GM10847 (cell line): Measurements from ENCODE around the gene CPA1.

ENCODE experiments used
- POLR2A ChIP-seq: IDR thresholded peaks from 2 replicates; pipeline ENCODE4 v1.6.1; 2011; ENCODE audit not compliant: insufficient read length; ENCODE audit errors: extremely low read depth

CPA1 gene

GRCh38 chr7:130349911-130350782 lies 30.1 kb upstream of the CPA1 start:
- no peak for TF ChIP-seq POLR2A

GRCh38 chr7:130350945-130351790 lies 29.1 kb upstream of the CPA1 start:
- no peak for TF ChIP-seq POLR2A

DNA sequence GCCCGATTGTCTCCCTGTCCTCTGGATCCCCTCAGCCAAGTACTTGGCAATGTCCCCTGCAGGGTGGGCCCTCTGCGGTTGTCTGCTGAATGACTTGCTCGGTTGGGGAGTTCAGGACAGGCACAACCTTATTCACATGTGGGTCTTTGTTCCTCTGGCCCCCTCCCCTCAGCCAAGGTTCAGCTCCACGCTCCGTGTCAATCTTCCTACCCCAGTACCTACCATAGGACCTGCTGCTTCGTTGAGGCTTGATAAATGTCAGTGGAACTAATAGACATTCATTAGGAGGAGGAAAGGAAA lies 28.6 kb upstream of the CPA1 start:
- TF ChIP-seq POLR2A: no peak

DNA sequence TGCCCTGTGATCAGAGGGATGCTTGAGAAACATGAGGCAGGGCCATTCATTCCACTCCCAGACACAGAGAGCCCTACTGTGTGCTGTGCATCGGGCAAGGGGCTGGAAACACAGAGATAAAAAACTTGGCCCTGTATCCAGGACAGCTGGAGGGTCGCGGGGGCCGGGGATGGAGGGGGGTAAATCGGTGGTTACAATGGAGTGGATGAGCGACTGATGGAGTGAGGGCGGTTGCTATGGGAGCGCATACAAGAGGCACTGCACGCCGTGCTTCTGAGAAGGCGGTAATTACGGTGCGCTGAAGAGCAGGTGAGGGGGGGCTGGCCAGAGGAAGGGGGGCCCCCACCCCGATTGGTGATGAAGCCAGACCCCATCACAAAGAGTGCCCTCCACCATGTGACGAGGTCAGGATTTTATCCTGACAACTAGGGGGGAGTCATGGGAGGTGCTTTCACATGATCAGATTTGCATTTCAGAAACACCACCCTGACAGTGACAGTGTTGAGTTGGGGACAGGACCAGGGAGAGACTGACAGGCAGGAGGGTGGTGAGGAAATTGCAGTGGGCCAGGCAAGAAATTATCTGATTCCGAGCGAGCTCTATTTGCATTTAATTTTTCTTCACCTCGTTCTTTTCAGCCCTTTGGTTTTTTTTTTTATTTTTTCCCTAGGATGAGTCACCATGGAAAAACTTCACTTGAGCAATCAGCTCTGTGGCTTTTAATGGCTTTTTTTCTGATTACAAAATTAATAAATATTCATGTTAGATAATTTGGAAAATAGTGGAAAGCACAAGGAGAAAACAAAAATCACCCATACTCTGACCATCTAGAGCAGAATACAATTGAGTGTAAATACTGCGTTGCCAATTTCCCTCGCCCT lies 27.9 kb upstream of the CPA1 start:
- TF ChIP-seq POLR2A: no peak

DNA sequence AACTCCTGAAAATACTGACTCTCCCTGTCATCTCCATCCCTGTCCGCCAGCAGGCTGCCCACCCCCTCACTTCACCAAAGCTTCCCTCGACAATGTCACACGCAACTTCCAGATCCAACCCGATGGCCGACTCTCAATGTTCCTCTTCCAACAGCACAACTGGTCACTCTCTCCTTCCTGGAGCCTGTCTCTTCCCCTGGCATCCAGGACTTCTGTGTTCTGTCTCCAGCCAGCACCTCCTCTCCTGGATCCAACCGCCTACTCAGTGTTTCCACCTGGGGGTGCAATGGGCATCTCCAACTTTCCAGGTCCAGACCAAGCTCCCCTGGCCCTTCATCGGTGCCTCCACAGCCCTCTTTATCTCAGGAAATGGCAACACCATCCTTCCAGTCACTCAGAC lies 27.1 kb upstream of the CPA1 start:
- TF ChIP-seq POLR2A: no peak

GRCh38 chr7:130356121-130356875 lies 24.0 kb upstream of the CPA1 start:
- no peak for TF ChIP-seq POLR2A

DNA sequence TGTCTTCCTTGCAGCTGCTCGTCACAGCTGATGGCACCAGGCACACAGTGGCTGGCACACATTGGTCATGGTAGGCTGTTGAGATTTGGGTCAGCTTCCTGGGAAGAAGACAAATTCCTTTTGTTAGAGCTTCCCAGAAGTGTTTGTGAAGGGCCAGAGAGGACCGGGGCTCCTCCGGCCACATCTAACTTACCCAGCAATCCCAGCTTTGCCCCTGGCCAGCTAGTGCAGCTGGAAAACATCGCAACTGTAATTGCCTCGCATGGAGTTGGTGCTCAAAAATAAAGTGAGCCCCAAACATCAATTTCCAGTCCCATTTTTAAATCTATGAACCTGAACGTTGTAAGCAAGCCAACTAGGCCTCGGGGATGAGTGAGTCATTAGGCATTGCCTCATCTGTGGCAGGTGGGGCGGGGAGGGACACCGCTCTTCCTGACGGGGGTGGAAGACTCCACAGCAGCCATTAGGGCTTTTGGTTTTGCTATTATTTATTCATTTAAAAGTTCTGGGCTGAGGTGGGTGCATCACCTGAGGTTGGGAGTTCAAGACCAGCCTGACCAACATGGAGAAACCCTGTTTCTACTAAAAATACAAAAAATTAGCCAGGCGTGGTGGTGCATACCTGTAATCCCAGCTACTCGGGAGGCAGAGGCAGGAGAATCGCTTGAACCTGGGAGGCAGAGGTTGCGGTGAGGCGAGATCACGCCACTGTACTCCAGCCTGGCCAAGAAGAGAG lies 23.2 kb upstream of the CPA1 start:
- TF ChIP-seq POLR2A: no peak

DNA sequence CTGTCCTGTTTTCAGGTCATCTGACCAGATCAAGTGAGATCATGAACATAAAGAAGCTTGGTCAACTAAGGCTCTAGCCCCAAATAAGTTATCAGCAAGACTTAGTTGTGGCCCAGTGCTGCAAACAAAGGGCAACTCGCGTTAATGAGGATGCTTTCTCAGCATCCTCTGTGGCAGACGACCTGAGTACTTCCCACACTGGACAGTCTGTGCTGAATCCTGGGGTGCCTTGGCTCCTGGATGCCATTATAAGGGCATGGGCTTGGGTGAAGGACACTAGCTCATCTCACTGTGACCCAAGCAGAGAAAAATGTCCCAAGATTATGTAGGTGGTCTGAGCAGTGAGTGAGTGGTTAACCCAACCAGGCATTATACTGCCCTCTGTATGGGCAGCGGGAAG lies 21.8 kb upstream of the CPA1 start:
- no peak for TF ChIP-seq POLR2A

DNA sequence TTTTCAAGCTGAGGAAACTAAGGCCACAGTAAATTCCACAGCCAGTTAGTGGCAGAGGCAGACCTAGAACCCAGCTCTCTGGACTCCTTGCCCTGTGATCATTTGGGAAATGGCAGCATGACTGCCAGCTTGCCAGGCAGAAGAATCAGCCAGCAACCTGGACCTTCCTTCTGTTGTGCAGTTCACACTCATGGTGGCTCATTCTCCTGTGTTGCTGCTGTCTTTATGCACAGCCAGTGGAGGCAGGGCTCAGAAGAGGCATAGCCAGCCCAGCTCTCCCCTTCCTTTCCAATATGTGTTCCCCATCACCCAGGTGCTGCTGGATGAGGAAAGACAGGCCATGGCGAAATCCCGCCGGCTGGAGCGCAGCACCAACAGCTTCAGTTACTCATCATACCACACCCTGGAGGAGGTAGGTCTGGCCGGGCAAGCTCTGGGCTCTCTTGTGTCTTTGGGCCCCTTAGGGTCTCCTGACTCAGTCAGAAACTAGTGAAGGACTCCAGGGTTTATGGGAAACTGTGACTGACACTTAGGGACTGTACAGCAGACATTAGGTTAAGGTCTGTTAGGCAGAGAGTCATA lies 20.9 kb upstream of the CPA1 start:
- TF ChIP-seq POLR2A: no peak

DNA sequence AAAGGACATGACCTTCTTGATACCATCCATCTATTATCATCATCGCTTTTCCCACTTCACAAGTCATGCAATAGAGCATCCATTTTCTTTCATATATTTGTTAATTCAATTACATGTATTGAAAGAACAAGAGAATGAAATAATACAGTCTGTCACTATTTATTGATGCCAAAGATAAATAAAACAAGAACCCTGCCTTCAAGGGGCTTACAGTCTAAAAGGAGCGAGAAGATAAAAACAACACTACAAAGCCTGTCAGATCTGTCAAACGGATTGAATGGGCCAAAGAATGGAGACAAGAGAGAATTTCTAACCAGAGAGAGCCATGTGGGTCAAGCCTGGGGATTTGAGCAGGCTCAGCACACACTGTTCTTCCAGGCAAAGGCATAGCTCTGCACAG lies 19.8 kb upstream of the CPA1 start:
- no peak for TF ChIP-seq POLR2A

DNA sequence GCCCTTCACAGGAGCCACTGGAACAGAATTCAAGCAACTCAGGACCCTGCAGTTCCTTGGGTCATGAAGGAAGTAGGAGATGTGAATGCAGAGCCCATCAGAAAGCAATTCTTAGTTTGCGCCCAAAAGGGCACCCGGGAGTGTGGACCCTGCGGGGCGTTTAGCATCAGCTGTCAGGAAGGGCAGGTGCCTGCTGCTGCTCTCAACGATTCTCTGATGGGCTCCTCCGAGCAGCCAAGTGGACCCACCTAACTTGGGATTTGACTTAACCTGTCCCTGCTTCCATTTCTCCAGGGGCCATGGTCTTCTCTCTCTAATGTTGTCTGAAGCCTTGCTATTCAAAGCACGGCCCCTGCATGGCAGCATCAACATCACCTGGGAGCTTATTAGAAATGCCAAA lies 18.6 kb upstream of the CPA1 start:
- TF ChIP-seq POLR2A: no peak

GRCh38 chr7:130362251-130362816 lies 18.0 kb upstream of the CPA1 start:
- TF ChIP-seq POLR2A: no peak
